NCI-H748 (cell line): ENCODE data around the gene CFAP54.

Experiments
- DNase-seq: peaks from one replicate; lab custom pipeline; 2025; ENCODE audit not compliant: unreplicated experiment; lab: John Stamatoyannopoulos, UW

Gene CFAP54

DNA sequence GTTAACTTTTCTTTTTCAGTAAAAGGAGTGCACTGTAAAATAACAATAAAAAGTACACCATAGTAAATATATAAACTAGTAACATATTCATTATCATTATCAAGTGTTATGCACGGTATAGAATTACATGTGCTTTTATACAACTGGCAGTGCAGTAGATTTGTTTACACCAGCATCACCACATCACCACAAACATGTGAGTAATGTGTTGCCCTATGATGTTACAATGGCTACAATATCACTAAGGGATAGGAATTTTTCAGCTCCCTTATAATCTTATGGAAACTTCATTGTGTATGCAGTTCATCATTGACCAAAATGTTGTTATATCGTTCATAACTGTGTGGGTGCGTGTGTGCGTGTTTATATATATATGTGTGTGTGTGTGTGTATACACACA is 394.2 kb downstream of the CFAP54 start:
- no peak for DNase-seq

DNA sequence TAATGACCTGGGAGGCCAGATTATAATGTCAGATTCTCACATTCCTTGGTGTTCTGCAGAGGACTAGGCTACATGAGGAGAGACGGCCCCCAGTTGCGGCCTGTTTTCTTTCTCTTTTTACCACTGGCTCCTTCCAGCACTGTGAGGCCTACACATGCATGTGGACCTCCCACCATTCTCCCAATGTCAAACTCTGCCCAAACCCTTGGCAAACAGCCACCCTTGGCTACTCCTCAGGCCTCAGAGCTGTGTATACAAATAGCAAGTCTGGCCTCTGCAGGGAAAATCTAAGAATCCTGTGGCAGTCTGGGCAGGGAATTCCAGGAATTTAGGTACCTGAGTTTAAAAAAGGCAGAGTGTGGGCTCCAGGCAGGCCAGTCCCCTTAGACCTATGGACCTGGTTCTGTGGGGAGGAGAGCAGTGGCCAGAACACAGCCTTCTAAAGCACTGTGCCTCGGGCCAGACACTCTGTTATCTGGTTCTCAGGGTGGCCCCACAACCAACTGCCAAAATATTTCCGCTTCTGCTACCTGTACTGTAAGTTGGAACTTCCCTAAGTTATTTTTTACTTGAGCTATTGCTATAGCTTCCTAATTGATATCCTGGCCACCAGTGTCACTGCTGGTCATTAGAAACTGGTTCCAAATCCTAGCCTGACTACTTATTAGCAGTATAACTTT is 397.8 kb downstream of the CFAP54 start:
- no peak for DNase-seq

DNA sequence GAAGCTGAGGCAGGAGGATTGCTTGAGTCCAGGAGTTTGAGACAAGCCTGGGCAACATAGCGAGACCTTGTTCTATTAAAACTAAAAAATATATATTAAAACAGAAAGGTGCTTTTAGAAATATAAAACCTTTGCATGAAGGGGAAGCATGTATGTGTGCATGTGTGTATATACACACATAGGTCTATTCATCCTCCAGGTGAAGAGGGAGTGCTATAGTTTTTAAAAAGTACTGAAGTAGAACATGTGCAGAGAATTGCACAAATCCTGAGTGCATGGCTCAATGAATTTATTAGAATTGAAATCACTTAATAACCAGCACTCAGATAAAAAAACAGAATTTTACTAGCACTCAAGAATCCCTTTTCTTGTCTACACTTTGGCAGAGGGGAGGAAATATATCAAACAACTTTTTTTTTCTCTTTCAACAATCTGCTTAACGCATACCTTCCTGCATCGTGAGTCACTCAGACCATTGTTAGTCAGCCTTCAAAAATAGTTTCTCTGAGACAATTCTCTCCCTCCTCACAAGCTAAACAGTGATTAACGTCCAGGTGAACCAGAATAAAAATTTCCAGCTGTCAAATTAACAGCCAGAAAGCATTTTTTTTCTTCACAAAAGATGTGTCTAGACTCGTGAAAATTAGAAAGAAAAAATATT is 400.0 kb downstream of the CFAP54 start:
- no peak for DNase-seq

DNA sequence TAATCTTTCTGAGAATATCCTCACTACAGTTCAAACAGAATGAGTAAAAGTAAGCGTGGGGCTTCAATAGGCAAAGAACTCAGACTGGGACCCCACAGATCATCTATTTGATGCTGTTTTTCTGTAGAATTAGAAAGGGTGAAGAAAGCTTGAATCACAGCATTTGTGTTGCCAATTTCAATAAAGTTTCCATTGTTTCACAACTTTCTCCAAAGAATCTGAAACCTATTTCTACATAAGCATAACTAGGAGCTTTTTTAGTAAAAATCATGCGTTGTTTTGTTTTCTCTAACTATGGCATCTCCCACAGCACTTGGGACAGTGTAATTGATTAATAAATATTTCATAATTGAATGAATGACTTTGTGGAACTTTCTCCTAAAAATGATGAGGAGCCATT is 401.0 kb downstream of the CFAP54 start:
- DNase-seq, result no peak

GRCh38 chr12:96892104-96892503 is 402.7 kb downstream of the CFAP54 start:
- DNase-seq, result no peak

DNA sequence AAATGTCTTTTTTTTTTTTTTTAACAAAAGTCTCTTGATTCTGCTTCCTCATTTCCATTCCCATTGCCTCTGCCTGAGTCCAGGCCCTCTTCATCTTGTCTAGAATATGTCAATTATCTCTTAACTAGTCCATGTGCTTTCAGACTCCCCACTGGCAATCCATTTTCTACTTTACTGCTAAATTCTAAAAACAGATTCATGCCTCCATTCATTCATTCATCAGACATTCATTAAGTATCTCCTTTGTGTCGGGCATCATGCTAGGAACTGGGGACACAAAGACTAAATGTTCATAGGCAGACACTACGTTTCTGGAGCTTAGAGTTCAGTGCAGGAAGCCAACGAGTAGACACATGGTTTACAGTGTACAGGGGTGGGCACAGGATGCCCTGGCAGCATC is 408.0 kb downstream of the CFAP54 start:
- DNase-seq, result no peak

- DNase-seq, result no peak
Measured at GRCh38 chr12:96901175-96901574, 411.8 kb downstream of the CFAP54 start.

GRCh38 chr12:96902076-96902475 is 412.7 kb downstream of the CFAP54 start:
- no peak for DNase-seq

GRCh38 chr12:96906498-96906848 is 417.1 kb downstream of the CFAP54 start:
- DNase-seq, result no peak

DNA sequence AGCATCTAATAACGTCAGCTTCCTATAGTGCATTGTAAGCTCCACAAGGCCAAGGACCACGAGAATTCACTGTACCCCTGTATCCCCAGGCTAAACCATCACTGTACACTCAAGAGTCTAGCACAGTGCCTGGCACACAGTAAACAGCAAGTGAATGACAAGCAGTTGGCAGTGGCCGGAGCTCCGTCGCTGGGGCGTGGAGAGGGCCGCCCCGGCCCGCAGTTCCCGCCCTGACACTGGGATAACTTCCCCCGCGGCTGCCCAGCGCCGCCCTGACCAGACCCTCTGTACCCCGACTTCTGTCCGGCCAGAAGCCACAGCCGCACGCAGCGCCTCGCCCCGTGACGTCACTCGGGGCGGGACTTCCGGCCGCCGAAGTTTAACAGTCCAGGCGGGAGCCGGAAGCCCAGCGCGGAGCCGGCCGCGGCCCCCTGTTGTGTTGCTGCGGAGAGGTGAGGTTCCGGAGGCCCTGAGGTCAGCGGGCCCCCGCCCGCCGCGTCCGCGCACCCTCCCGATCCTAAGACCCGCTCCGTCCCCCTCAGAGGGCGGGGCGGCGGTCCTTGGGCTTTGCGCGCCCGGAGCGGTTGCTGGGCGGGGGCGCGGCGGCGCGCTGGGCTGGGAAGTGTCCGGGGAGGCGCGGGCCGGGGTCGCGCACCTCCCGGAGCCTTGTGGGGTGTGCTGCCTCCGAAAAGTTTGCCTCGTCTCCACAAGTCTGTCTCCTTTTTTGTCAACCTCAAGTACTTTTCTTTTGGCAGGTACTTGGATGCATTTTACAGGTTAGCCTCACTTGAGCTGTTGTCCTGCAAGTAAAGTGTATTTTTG is 417.7 kb downstream of the CFAP54 start, which contains the start of gene NEDD1:
NEDD1 (plus strand) TSS at position 409 of the 822 bp plus-strand sequence. CDS start 2,503 bp downstream, outside the sequence.
- DNase-seq, result peak; percentile 90

DNA sequence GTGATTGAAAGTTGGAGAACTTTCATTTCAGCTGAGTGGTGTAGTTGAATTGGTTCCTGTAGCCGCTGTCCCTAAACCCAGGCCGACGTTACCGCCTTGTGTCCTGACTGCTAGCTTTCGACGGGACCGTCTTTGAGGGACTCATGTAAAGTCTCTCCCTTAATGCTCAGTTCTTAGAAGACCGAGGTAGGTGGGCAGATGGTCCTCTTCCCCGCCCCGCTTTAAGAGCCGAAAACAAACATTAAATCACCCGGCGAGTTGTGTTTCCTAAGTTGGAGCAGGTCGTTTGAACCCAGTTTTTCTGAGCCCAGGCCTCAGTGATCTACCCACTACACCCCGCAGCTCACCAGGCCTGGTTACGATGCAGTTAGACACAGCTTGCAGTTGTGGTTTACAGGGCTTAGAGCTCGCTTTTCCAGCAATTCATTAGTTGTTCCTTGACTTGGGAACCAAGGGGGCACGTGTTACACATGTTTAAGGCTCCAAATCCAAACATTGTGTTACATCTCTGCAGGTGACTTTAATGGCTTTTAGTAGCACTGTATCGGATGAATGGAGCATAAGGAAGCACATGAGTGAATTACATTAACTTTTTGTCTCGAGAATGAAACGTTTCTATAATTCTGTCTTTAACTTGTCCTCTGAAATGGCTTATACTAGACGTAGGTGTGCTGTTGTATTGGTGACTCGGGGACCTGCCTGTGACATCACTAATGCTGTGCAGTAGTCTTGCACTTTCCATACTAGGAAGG is 418.5 kb downstream of the CFAP54 start:
- DNase-seq, result peak; percentile 55

DNA sequence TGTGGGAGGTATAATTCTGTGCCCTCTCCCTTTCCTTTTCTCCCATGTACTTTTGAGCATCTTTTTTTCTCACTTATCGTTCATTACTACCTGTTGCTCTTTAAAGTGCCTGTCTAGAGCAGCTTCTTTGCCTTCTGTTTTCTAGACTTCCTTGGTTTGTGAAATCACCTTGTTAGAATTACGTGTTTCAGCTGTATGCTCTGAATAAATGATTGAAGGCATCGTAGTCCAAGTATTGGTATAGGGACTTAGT is 419.0 kb downstream of the CFAP54 start:
- DNase-seq, result no peak

DNA sequence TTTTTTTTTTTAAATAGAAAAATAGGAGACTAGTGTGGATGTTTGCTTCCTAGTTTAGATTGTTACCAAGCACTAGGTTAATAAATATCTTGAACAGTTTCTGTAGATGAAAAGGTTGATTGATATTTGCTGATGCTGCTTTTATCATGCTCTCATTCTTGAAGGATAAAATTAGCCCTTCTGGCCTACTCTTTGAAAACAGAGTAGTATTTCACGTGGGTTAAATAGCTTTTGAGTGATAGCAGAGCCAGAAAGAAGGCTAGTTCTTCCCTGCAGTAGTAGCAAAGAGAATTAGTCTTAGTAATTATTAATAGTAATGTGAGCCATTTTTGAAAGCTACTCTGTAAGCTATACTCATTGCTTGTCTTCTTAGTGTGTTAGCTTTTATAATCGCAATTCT is 422.9 kb downstream of the CFAP54 start:
- DNase-seq, result no peak

DNA sequence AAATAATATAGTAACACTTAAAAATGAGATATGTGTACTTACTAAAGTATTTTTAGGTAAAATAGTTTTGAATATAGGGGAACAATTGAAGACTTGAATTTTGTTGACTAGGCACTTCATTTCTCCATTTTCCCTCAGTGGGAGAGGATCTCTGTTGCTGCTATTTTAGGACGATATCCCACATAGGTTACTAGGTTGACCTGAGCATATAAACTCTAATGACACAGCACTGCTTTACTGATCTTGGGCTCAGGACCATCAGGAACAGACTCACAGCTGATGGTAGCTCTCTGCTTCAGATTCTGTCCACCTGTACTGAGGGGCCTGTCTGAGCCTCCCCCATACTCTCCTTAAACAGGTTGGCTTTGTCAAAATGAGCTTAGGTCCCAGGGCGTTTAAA is 423.6 kb downstream of the CFAP54 start:
- DNase-seq, result no peak

GRCh38 chr12:96919510-96920210 is 430.3 kb downstream of the CFAP54 start:
- DNase-seq, result no peak
